Measurements from ENCODE around the gene TM4SF5. TPM values are rescaled to one million over a fixed set of nuclear protein-coding genes. Genes with fewer than 3 reads are reported as not detected.

TM4SF5 gene
- total RNA-seq, 1 donor = not detected

GRCh38 chr17:4810696-4811290 lies 39.1 kb downstream of the TM4SF5 start:
- Histone ChIP-seq H4K20me1 (ENCODE audit: insufficient read depth, low read length) (no peaks in the 10 kb centered on the region), H3K36me3 (ENCODE audit: insufficient read depth, low read length) (peaks cover 26% of the 10 kb centered on the region), H3K27ac (ENCODE audit: low read depth, low read length) (no peak overlapping the region), H3K79me2 (ENCODE audit: insufficient read depth, low read length) (peaks cover 3% of the 10 kb centered on the region), H2AFZ (ENCODE audit: low read length) (no peak overlapping the region), H3K27me3 (ENCODE audit: insufficient read depth, low read length) (no peaks in the 10 kb centered on the region), H3K4me2 (ENCODE audit: insufficient read depth, low read length) (no peak overlapping the region), H3K4me1 (ENCODE audit: insufficient read depth, low read length) (peaks cover 13% of the 10 kb centered on the region), H3K4me3 (ENCODE audit: insufficient read depth, low read length) (no peak overlapping the region), H3K9me3 (ENCODE audit: low read depth, low read length) (no peaks in the 10 kb centered on the region)
- DNase-seq (ENCODE audit: insufficient read length, low spot score, missing footprints) = peak; percentile 49
- TF ChIP-seq CTCF (IDR thresholded peaks at IDR 0.05; ENCODE audit: extremely low read depth, low read depth, low read length) = no peak

GRCh38 chr17:4811471-4811870 lies 39.8 kb downstream of the TM4SF5 start:
- Histone ChIP-seq H2AFZ (ENCODE audit: low read length) (no peak overlapping the region), H3K9me3 (ENCODE audit: low read depth, low read length) (no peaks in the 10 kb centered on the region), H3K4me3 (ENCODE audit: insufficient read depth, low read length) (no peak overlapping the region), H3K4me1 (ENCODE audit: insufficient read depth, low read length) (peaks cover 7% of the 10 kb centered on the region), H4K20me1 (ENCODE audit: insufficient read depth, low read length) (no peaks in the 10 kb centered on the region), H3K36me3 (ENCODE audit: insufficient read depth, low read length) (peaks cover 29% of the 10 kb centered on the region), H3K27ac (ENCODE audit: low read depth, low read length) (no peak overlapping the region), H3K27me3 (ENCODE audit: insufficient read depth, low read length) (no peaks in the 10 kb centered on the region), H3K79me2 (ENCODE audit: insufficient read depth, low read length) (peaks cover 3% of the 10 kb centered on the region), H3K4me2 (ENCODE audit: insufficient read depth, low read length) (no peak overlapping the region)
- DNase-seq (ENCODE audit: insufficient read length, low spot score, missing footprints) = peak; percentile 52
- TF ChIP-seq CTCF (IDR thresholded peaks at IDR 0.05; ENCODE audit: extremely low read depth, low read depth, low read length) = no peak

GRCh38 chr17:4812690-4813089 lies 41.0 kb downstream of the TM4SF5 start:
- Histone ChIP-seq H3K9me3 (ENCODE audit: low read depth, low read length) (no peaks in the 10 kb centered on the region), H3K79me2 (ENCODE audit: insufficient read depth, low read length) (peaks cover 3% of the 10 kb centered on the region), H2AFZ (ENCODE audit: low read length) (no peak overlapping the region), H3K4me3 (ENCODE audit: insufficient read depth, low read length) (no peak overlapping the region), H3K36me3 (ENCODE audit: insufficient read depth, low read length) (peaks cover 29% of the 10 kb centered on the region), H3K4me1 (ENCODE audit: insufficient read depth, low read length) (peaks cover 5% of the 10 kb centered on the region), H3K27me3 (ENCODE audit: insufficient read depth, low read length) (no peaks in the 10 kb centered on the region), H3K27ac (ENCODE audit: low read depth, low read length) (no peak overlapping the region), H3K4me2 (ENCODE audit: insufficient read depth, low read length) (no peak overlapping the region), H4K20me1 (ENCODE audit: insufficient read depth, low read length) (no peaks in the 10 kb centered on the region)
- DNase-seq (ENCODE audit: insufficient read length, low spot score, missing footprints) = no peak
- TF ChIP-seq CTCF (IDR thresholded peaks at IDR 0.05; ENCODE audit: extremely low read depth, low read depth, low read length) = no peak

- H3K4me1 ChIP-seq (ENCODE audit: insufficient read depth, low read length) = no peaks in the 10 kb centered on the region
- no peak overlapping the region for H3K4me3 ChIP-seq (ENCODE audit: insufficient read depth, low read length)
- no peak overlapping the region for H3K27ac ChIP-seq (ENCODE audit: low read depth, low read length)
- no peak overlapping the region for H3K4me2 ChIP-seq (ENCODE audit: insufficient read depth, low read length)
- H3K27me3 ChIP-seq (ENCODE audit: insufficient read depth, low read length) = no peaks in the 10 kb centered on the region
- no peak overlapping the region for H2AFZ ChIP-seq (ENCODE audit: low read length)
- no peaks in the 10 kb centered on the region for H3K79me2 ChIP-seq (ENCODE audit: insufficient read depth, low read length)
- H3K36me3 ChIP-seq (ENCODE audit: insufficient read depth, low read length) = peaks cover 15% of the 10 kb centered on the region
- peak; percentile 46 for TF ChIP-seq CTCF (IDR thresholded peaks at IDR 0.05; ENCODE audit: extremely low read depth, low read depth, low read length)
- H4K20me1 ChIP-seq (ENCODE audit: insufficient read depth, low read length) = no peaks in the 10 kb centered on the region
- no peaks in the 10 kb centered on the region for H3K9me3 ChIP-seq (ENCODE audit: low read depth, low read length)
- DNase-seq (ENCODE audit: insufficient read length, low spot score, missing footprints) = peak; percentile 66
Observed at GRCh38 chr17:4815043-4815675, 43.5 kb downstream of the TM4SF5 start.

Data from osteoblast (primary cell).